ENCODE data around the gene FFAR4.
"Not testable (repeated sequence)": the region's sequence is repeated elsewhere in the genome, so short reads cannot be mapped to it uniquely, and the experiment has no call there.

Gene FFAR4

GRCh38 chr10:93566435-93567276 is at the start of gene FFAR4:
FFAR4 (plus strand) TSS chr10:93566665; CDS start chr10:93566721, 56 bp downstream.
- DNase-seq (ENCODE audit: low read depth), result no peak

- DNase-seq (ENCODE audit: low read depth), result no peak
These were observed 47.9 kb upstream of the FFAR4 start for GRCh38 chr10:93518531-93518930.

DNA sequence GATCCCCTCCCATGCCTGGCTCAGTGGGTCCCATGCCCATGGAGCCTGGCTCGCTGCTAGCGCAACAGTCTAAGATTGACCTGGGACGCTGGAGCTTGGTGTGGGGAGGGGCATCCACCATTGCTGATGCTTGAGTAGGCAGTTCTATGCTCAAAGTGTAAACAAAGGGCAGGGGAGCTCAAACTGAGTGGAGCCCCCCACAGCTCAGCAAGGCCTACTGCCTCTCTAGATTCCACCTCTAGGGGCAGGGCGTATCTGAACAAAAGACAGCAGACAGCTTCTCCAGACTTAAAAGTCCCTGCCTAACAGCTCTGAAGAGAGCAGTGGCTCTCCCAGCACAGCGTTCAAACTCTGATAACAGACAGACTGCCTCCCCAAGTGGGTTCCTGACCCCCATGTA is 31.2 kb upstream of the FFAR4 start:
- no peak for DNase-seq (ENCODE audit: low read depth)

GRCh38 chr10:93540871-93541270 is 25.6 kb upstream of the FFAR4 start:
- not testable (repeated sequence) for DNase-seq (ENCODE audit: low read depth)

DNA sequence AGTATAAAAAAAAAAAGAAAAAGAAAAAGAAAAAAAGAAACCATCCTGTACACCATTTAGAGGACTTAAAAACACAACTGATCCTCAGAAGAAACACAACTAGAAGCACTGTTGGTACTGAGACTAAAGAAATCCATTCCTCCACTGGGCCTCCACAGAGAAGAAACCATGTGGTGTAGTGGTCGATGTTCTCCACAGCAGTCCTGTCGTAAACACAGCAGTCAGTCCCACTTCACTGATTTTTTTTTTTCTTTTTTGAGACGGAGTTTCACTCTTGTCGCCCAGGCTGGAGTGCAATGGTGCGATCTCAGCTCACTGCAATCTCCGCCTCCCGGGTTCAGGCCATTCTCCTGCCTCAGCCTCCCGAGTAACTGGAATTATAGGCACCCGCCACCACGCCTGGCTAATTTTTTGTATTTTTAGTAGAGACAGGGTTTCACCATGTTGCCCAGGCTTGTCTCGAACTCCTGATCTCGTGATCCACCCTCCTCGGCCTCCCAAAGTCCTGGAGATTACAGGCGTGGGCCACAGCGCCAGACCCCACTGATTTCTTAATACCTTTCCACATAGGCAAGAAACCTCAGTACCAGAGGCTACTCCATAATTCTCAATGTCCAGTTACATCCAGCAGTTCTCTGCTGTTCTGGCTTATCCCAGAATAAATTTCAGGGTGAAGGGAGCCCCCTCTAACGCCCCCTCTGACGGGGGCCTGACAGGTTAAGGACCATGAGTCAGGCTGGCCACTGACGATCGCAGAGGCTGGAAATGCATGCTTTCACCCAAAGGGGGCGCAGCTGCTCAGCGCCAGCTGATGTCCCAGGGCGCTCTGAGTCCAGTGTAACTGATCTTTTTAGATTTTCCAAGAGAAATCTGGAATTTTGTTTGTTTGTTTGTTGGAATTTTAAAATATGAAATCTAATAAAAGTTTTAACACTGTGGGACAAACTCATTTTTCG is 24.8 kb upstream of the FFAR4 start:
- no peak for DNase-seq (ENCODE audit: low read depth)

GRCh38 chr10:93542358-93542791 is 24.1 kb upstream of the FFAR4 start:
- no peak for DNase-seq (ENCODE audit: low read depth)

DNA sequence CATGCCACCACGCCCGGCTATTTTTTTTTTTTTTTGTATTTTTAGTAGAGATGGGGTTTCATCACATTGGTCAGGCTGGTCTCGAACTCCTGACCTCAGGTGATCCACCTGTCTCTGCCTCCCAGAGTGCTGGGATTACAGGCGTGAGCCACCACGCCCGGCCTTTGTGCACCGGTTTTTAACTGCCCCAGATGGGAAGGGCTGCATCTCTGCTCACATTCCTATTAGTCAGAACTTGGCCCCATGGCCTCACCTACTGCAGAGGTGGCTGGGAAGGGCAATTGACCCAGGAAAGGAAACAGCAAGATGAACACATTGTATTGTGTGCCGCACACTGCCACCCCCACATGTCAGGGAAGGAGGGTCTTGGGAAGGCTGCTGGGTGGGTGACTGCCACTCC is 19.5 kb upstream of the FFAR4 start:
- not testable (repeated sequence) for DNase-seq (ENCODE audit: low read depth)

DNA sequence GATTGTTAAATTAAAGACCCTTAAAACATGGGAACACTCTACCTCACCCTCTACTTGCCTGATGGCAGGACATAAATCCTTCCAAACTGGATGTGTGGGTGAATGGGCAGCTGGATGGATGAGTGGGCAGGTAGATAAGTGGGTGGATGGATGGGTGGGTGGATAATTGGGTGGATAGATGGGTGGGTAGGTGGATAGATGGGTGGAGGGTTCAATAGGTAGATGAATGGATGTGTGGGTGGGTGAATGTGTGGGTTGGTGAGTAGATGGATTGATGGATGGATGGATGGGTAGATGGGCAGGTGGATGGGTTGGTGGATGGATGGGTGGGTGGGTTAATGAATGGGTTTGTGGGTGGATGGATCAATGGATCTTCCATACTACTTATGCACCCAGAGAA is 18.9 kb upstream of the FFAR4 start:
- no peak for DNase-seq (ENCODE audit: low read depth)

DNA sequence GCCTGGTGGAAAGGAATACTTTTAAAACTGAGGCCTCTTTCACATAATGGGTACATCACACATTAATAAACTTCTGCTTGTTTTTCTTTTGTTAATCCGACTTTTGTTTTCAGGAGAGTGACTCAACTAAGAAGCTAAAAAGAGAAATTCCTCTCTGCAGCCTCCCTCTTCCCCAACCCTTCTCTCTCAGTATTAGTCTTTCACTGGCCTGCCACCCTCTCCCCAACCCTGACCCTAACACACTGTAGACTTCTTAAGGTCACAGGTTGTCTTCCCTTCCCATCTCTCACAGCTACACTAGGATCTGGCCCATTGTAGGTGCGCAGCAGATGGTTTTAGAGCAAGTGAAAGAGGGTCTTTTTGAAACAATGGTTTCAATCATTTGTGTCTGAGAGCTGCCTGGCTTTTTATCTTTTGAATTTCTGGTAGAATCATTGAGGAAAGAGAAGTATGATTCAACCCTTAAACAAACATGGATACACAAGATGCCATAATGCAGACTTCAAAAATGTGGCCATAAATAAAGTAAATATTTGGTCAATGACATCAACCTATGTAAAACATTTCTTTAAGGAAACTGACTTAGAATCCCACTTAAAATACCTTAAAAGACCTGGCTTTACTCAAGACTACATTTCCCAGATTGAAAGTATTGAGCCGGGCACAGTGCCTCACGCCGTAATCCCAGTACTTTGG is 17.9 kb upstream of the FFAR4 start:
- DNase-seq (ENCODE audit: low read depth), result no peak

DNA sequence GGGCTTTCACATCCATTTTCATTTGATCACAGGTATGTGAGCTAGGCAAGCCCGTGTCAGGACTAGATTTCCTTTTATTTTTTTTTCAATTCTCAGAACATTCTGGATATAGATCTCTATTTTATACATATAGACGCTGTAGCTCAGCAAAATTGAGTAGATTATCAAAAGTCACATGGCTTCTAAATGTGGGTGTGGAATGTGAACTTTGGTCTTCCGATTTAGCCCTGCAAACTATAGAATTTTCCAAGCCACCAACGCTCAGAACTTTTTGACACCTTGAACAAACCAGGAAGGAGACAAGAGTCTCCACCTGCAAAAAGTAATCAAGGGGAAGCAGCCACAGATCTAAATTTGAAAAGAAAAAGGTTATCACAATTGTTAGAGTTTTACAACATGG is 15.9 kb upstream of the FFAR4 start:
- DNase-seq (ENCODE audit: low read depth), result no peak

GRCh38 chr10:93552780-93553179 is 13.7 kb upstream of the FFAR4 start:
- DNase-seq (ENCODE audit: low read depth), result no peak

DNA sequence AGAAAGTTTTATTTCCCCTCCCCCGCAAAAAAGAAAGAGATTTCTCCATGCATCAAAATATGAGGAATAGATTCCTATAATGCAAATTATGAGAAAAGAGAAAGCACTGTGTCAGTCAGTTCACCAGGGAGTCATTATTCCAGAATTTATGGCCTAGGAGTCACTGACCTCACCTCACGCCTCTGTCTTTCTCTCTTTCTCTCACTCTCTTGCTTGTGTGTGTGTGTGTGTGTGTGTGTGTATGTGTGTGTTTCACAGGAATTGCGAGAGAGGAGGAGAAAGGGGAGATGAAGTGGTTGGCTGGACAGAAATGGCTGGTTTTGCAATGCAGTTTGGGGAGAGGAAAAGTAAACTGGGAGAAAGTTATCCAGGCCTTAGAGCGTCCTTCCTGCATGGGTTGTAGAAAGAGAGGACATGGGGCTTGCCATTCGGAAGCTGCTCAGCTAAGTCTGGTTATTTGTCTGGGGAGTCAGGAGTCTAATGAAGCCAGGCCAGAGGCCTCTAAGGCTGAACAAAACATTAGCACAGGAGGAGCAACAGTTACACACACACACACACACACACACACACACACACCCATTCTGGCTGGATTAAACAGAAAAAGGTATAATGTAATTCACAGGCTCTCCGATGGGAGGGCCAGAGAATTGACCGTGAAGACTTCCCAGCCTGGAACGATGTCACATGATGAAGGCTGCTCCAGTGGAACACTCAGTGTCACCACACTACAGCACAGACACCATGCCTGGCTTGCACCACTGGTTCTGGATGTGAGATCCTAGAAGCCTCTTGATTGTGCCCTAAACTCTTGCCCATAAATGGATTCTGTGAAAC is 12.8 kb upstream of the FFAR4 start:
- no peak for DNase-seq (ENCODE audit: low read depth)

- no peak for DNase-seq (ENCODE audit: low read depth)
These were observed 12.2 kb upstream of the FFAR4 start for GRCh38 chr10:93554316-93554663.

DNA sequence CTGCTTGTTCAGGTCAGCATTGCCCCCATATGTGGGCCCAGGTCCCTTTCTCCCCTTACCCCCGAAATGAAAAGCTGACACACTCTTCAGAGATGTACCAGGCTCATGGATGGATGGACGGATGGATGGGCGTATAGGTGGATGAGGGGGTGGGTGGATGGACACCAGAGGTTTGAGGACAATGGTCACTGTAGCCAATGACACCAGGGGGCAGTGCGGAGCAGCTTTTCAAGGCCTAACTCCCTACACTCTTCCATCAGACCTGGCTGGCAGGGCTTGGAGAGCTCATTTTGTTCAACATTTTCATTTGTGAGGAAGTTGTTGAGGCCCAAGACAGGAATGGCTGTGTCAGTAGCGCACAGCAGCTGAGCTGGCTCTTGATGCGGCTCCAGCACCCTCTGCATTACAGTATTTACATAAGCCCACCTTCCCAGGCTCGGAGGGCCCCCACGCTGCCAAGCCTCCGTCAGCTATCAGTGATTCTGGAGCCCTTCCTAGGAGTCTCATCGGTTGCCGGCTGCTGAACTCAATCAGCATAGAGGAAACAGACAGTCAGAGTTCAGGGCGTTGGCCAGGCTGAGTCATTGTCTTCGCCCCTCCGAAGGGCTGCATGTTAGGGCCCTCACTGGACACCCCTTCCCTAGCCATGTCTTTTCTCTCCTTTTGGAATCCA is 11.6 kb upstream of the FFAR4 start:
- DNase-seq (ENCODE audit: low read depth), result peak; percentile 10

DNA sequence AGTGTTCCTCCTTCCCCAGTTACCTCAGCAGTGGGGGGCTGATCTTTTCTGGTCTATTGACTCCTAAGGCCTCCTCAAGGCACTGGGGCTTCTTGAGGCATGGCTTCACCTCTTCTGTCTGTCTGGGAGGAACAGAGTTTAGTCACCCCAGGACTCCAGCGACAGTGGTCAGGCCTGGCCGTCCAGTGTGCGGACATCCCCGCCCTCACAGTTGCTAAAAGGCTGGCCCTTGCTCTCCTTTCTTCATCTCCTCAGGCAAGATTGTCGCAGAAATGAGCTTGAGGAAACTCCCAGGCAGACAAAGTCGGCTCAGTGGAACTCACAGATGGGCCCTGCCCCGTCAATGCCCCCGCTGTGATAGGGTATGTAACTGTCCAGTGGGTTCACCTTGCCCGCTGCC is 7.0 kb upstream of the FFAR4 start:
- no peak for DNase-seq (ENCODE audit: low read depth)

DNA sequence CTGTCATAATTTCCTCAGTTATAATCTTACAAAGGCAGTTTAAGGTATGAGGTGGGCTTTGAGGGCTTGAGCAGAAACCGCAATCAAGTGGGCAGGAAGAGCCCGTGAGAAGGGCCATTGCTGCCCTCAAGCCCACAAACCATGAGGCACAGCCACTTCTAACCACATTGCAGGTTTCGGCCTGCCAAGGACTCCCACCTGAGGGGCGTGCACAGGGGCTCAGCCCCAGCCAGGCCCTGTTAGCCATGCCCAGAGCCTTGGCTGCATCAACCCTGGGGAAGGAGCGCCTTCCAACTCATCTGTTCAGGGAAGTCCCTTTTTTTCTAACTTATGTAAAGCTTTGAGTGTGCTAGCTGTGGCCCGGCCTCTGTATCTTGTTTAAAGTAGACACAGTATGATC is 5.9 kb upstream of the FFAR4 start:
- DNase-seq (ENCODE audit: low read depth), result no peak

GRCh38 chr10:93565446-93565845 is 1.0 kb upstream of the FFAR4 start:
- DNase-seq (ENCODE audit: low read depth), result no peak

DNA sequence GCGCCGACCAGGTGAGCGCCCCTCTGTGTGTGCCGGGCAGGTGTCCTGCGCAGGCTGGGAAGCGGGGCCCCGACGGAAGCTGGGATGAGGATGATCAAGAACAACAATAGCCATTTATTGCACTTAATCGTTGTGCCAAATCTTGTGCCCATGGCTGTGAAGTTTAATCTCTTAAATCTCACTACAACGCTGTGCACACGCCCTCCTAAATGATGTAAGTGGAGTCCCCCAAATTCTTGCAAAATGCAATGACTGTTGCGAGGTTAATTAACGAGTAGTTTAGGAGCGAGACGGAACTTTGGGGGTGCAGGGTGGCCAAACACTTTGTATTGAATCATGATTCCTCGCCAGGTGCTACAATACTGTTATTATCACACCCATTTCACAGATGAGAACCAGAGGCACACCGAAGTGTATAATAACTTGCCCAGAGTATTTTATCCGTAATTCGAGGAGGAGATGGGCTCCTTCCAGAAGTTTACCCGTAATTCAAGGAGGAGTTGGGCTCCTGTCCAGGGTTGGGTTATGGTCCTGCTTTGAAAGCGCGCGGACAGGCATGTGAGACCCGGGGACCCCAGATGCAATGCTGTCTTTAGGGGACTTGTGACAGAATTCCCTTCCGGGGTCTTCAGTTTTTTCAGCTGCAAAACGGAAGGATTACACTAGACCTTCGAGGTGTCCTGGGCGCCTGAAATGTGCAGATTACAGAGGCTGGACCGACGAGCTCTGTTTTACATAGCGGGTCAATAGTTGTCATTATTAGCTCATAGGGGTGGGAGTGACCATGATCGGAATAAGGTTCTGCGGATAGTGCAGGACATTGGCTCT is 1.0 kb downstream of the FFAR4 start:
- no peak for DNase-seq (ENCODE audit: low read depth)

DNA sequence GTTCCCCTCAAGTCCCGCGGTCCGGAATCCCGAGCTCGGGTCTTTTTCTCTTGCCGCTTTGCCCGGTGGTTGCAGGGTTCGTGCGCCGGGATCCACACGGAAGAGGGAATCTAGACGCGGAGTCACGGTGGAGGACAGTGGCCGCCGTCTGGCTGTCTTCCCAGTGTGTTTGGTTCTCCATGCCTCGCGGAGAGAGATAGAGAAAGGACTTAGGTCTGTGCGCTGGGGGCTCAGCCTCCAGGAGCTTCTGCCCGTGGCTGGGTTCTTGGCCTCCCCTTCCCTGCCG is 1.6 kb downstream of the FFAR4 start:
- DNase-seq (ENCODE audit: low read depth), result no peak

- no peak for DNase-seq (ENCODE audit: low read depth)
These were observed 3.9 kb downstream of the FFAR4 start for GRCh38 chr10:93570383-93570782.

Data from activated T-helper 9 cell treated with anti-CD3 and anti-CD28 coated beads, Interleukin-2, amount 50 U/mL, for 16 hours (primary cell).